Smooth muscle cell (in vitro differentiated cells): ENCODE measurements around the gene IL17RA. TPM values are rescaled to one million over a fixed set of nuclear protein-coding genes. Genes with fewer than 3 reads are reported as not detected.

Experiments used
- DNase-seq: peaks from one replicate; lab custom pipeline; 2025; ENCODE audit not compliant: unreplicated experiment; lab: John Stamatoyannopoulos, UW
- H2AFZ ChIP-seq: fragments of 200-600 bp; sonication (generic); 2 replicates; pipeline ENCODE4 v1.6.0; 2016; ENCODE audit warnings: antibody characterized with exemption, low read depth, mild to moderate bottlenecking
- H3F3A ChIP-seq: fragments of 200-600 bp; sonication (generic); 2 replicates; pipeline ENCODE4 v1.6.0; 2017; ENCODE audit warnings: antibody characterized with exemption, low read depth
- H3K27ac ChIP-seq: fragments of 200-600 bp; sonication (generic); 2 replicates; pipeline ENCODE4 v1.5.1; 2016; ENCODE audit warnings: low read depth, mild to moderate bottlenecking
- H3K27me3 ChIP-seq: fragments of 200-600 bp; sonication (generic); 2 replicates; pipeline ENCODE4 v1.6.1; 2016; ENCODE audit warnings: low read depth, mild to moderate bottlenecking
- H3K36me3 ChIP-seq: fragments of 200-600 bp; sonication (generic); 2 replicates; pipeline ENCODE4 v1.5.1; 2016; ENCODE audit warnings: low read depth
- H3K4me1 ChIP-seq: fragments of 200-600 bp; sonication (generic); 2 replicates; pipeline ENCODE4 v1.5.1; 2016; ENCODE audit warnings: low read depth
- H3K4me2 ChIP-seq: fragments of 200-600 bp; sonication (generic); 2 replicates; pipeline ENCODE4 v1.6.0; 2016; ENCODE audit warnings: mild to moderate bottlenecking
- H3K4me3 ChIP-seq: fragments of 200-600 bp; sonication (generic); 2 replicates; pipeline ENCODE4 v1.5.1; 2016; ENCODE audit warnings: mild to moderate bottlenecking
- H3K79me2 ChIP-seq: fragments of 200-600 bp; sonication (generic); 2 replicates; pipeline ENCODE4 v1.6.0; 2016; ENCODE audit warnings: low read depth, mild to moderate bottlenecking
- H3K9ac ChIP-seq: fragments of 200-600 bp; sonication (generic); 2 replicates; pipeline ENCODE4 v1.6.0; 2016; ENCODE audit warnings: low read depth
- H3K9me3 ChIP-seq: fragments of 200-600 bp; sonication (generic); replicated peaks from 2 replicates; pipeline ENCODE4 v1.5.1; 2016; ENCODE audit warnings: low read depth
- H4K20me1 ChIP-seq: fragments of 200-600 bp; sonication (generic); 2 replicates; pipeline ENCODE4 v1.6.0; 2016; ENCODE audit warnings: low read depth
- WGBS: methylation state at CpG from one replicate; pipeline ENCODE4 v1.1.7; 2016; ENCODE audit warnings: low lambda C conversion rate; 5-methylcytosine and 5-hydroxymethylcytosine counted together
- polyA plus RNA-seq: library from polyadenylated mRNA; unstranded; fragments of >200 nt; fragmentation: Nextera tagmentation; extraction: Ambion mirVana; gene quantifications from 2 replicates; pipeline ENCODE4 v1.2.1, GENCODE V29; 2016
- total RNA-seq: library from RNA; depleted of rRNA; stranded (reverse); fragments of >200 nt; gene quantifications from 2 replicates; pipeline ENCODE4 v1.2.3, GENCODE V29; 2014
- TF ChIP-seq, protein P1 (sequence below): fragments of 200-600 bp; sonication (generic); IDR thresholded peaks from 2 replicates; pipeline ENCODE4 v1.5.1; 2017; ENCODE audit warnings: borderline replicate concordance, mild to moderate bottlenecking, antibody characterized with exemption; ENCODE audit not compliant: insufficient read depth, poor library complexity, severe bottlenecking

Gene IL17RA
- total and polyA plus RNA-seq, 2 experiments from 2014 or later = 6.4 to 7.5 TPM

DNA sequence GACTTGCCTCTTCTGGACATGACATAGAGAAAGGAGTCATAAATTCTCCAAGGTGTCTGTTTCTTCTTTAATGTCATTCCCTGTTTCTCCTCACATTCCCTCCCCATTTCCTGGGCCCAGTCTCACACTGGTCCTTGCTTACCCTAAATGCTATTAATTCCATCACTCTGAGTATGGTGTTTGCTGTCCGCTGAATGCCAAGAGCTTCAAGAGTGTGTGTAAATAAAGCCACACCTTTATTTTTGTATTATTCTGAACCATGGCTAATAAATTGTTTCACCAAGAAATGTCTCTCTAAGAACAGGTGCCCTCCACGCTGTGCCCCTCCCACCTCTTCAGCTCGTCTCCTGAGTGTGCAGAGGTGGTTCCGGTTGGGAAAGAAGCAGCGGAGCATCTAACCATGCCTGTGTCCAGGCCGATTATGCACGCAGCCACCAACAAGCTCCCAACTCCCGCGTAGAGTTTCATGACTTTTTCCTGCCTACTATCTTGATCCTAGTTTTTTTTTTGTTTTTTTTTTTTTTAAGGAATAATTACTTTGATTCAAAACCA, 27.8 kb downstream of the IL17RA start:
- no peaks in the 10 kb centered on the region for H3K9me3 ChIP-seq
- no peak for DNase-seq
- H3F3A ChIP-seq = no peaks in the 10 kb centered on the region
- no peaks in the 10 kb centered on the region for H4K20me1 ChIP-seq
- H3K4me2 ChIP-seq = no peak overlapping the region
- H3K4me3 ChIP-seq = no peak overlapping the region
- no peaks in the 10 kb centered on the region for H3K79me2 ChIP-seq
- no peak overlapping the region for H2AFZ ChIP-seq
- H3K27me3 ChIP-seq = no peaks in the 10 kb centered on the region
- WGBS = 89% methylated on average over 9 of the region's 9 CpGs
- H3K36me3 ChIP-seq = no peaks in the 10 kb centered on the region
- no peak overlapping the region for H3K9ac ChIP-seq
- TF ChIP-seq, protein P1, sequence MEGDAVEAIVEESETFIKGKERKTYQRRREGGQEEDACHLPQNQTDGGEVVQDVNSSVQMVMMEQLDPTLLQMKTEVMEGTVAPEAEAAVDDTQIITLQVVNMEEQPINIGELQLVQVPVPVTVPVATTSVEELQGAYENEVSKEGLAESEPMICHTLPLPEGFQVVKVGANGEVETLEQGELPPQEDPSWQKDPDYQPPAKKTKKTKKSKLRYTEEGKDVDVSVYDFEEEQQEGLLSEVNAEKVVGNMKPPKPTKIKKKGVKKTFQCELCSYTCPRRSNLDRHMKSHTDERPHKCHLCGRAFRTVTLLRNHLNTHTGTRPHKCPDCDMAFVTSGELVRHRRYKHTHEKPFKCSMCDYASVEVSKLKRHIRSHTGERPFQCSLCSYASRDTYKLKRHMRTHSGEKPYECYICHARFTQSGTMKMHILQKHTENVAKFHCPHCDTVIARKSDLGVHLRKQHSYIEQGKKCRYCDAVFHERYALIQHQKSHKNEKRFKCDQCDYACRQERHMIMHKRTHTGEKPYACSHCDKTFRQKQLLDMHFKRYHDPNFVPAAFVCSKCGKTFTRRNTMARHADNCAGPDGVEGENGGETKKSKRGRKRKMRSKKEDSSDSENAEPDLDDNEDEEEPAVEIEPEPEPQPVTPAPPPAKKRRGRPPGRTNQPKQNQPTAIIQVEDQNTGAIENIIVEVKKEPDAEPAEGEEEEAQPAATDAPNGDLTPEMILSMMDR = no peak
- H3K27ac ChIP-seq = no peak overlapping the region
- peaks cover 6% of the 10 kb centered on the region for H3K4me1 ChIP-seq

DNA sequence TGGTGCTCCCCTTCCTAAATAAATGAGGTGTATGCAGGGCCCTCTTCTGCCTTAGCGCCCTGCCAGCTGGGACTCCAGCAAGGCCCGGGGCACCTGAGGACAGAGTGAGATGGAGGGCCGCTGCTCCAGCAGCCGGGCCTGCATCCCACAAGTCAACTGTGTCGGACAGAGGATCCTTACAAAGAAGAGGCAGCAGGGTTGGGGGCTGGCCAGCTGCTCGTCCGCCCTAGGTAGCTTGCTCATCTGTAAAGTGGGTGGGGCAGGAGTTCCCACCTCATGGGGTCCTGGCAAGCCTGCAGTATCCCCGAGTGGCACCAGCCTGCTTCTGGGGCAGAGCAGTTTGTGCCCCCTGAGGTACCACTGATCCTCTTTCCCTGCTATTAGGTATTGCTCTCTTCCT, 28.8 kb downstream of the IL17RA start:
- Histone ChIP-seq H3K9ac (no peak overlapping the region), H3K4me3 (no peak overlapping the region), H4K20me1 (no peaks in the 10 kb centered on the region), H3K79me2 (no peaks in the 10 kb centered on the region), H3K9me3 (no peaks in the 10 kb centered on the region), H3K4me1 (peaks cover 9% of the 10 kb centered on the region), H3F3A (no peaks in the 10 kb centered on the region), H2AFZ (no peak overlapping the region), H3K36me3 (no peaks in the 10 kb centered on the region), H3K4me2 (no peak overlapping the region), H3K27ac (no peak overlapping the region), H3K27me3 (no peaks in the 10 kb centered on the region)
- WGBS = 84% methylated on average over 8 of the region's 8 CpGs
- no peak for DNase-seq
- TF ChIP-seq, protein P1 = no peak

DNA sequence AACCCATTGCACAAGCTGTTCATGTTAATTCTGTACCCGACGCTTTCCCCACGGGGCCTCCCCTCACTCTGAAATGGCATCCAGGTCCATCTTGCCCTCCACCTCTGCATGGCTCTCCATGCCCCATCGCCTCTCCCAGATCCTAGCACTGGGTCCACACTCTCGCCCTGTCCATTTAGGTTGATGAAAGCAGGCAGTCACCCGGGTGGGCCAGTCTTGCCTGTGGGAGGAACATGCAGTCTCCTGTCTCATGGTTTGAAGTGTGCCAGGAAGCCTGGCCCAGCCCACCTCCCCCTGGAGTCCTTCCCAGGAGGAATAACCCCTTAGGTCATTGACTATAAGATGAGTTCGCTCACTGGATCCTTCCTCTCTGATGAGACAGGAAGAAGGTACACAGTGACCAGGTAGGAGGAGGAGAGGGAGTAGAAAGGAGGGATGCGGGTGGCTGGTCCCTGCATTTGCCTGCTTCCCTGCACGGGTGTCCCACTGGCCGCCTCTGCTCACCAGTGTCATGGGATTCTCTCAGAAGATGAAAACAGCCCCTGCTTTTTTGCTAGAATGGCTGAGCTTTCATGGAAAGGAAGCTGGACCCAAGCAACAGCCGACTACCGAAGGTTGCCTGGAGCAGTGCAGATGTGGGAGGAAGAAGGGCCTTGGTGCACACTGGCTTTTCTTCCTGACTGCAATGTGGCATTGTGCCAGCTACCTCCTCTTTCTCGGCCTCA, 29.5 kb downstream of the IL17RA start:
- no peak overlapping the region for H3K4me2 ChIP-seq

More for the DNA sequence above, 29.5 kb downstream of the IL17RA start:
- no peaks in the 10 kb centered on the region for H3K36me3 ChIP-seq
- H3K79me2 ChIP-seq = no peaks in the 10 kb centered on the region
- WGBS = 90% methylated on average over 13 of the region's 13 CpGs
- H3K4me3 ChIP-seq = no peak overlapping the region
- H3K9me3 ChIP-seq = no peaks in the 10 kb centered on the region
- no peak overlapping the region for H2AFZ ChIP-seq
- peaks cover 6% of the 10 kb centered on the region for H3K27me3 ChIP-seq
- no peak for DNase-seq
- no peak overlapping the region for H3K9ac ChIP-seq
- TF ChIP-seq, protein P1 = no peak
- H3K4me1 ChIP-seq = peaks cover 9% of the 10 kb centered on the region
- no peaks in the 10 kb centered on the region for H3F3A ChIP-seq
- H3K27ac ChIP-seq = no peak overlapping the region
- H4K20me1 ChIP-seq = no peaks in the 10 kb centered on the region
